ENCODE measurements around the gene ZFAND4. TPM values are rescaled to one million over a fixed set of nuclear protein-coding genes. Genes with fewer than 3 reads are reported as not detected.

ZFAND4 gene
- total and polyA plus RNA-seq, 2 experiments from 2014 or later, result 7.4 to 30.3 TPM

GRCh38 chr10:45596526-45596925, 76.0 kb downstream of the ZFAND4 start (continued):
- TF ChIP-seq ETS1 (IDR thresholded peaks at IDR 0.05) (no peak), POLR2AphosphoS5 (IDR thresholded peaks at IDR 0.05; ENCODE audit: low read depth) (no peak), EZH2 (IDR thresholded peaks at IDR 0.05; ENCODE audit: low read depth, unreplicated experiment) (no peak), STAT1 (IDR thresholded peaks at IDR 0.05; ENCODE audit: unreplicated experiment) (no peak)

GRCh38 chr10:45594276-45595157, 78.1 kb downstream of the ZFAND4 start:
- Mint-ChIP-seq H3K9me3 (no peaks in the 10 kb centered on the region), H3K27me3 (ENCODE audit: insufficient read depth, low read depth, poor library complexity) (peaks cover 16% of the 10 kb centered on the region), H3K36me3 (ENCODE audit: low read depth) (no peaks in the 10 kb centered on the region), H3K4me3 (peak overlapping the region; percentile 85), H3K27ac (peak overlapping the region; percentile 81; the same call in 1 of the 2 replicates), H3K4me1 (peaks cover 10% of the 10 kb centered on the region)
- Histone ChIP-seq H3F3A (replicated peaks; ENCODE audit: low read depth) (no peaks in the 10 kb centered on the region), H3K4me1 (ENCODE audit: insufficient read depth) (peaks cover 7% of the 10 kb centered on the region), H3K4me3 (peak overlapping the region; percentile 76), H3K27me3 (ENCODE audit: insufficient read depth) (0 out of 2 replicates have a peak, but pooled peaks cover 6% of the 10 kb centered on the region), H3K79me2 (replicated peaks; ENCODE audit: insufficient read depth) (peaks cover 43% of the 10 kb centered on the region), H3K4me2 (peak overlapping the region; percentile 83), H4K20me1 (replicated peaks; ENCODE audit: insufficient read depth) (peaks cover 8% of the 10 kb centered on the region; the same call in 1 of the 2 replicates), H3K36me3 (ENCODE audit: insufficient read depth) (no peaks in the 10 kb centered on the region), H2AFZ (peak overlapping the region; percentile 90), H3K27ac (ENCODE audit: low read depth) (no peak overlapping the region), H3K9me2 (ENCODE audit: insufficient read depth) (no peaks in the 10 kb centered on the region)
- peak; percentile 93 for ATAC-seq
- peak; percentile 91 for DNase-seq (ENCODE audit: low spot score)
- no peak for TF ChIP-seq EZH2phosphoT487 (IDR thresholded peaks at IDR 0.05; ENCODE audit: unreplicated experiment)
- peak; percentile 86 for TF ChIP-seq CREB1 (CRISPR knock-in tag; IDR thresholded peaks at IDR 0.05; ENCODE audit: low read depth)
- TF ChIP-seq POLR2AphosphoS5 (IDR thresholded peaks at IDR 0.05; ENCODE audit: low read depth), result peak; percentile 61
- no peak for TF ChIP-seq ZNF462 (CRISPR knock-in tag; IDR thresholded peaks at IDR 0.05)
- TF ChIP-seq CTCF (conservative IDR thresholded peaks at IDR 0.05; ENCODE audit: low read depth in 2 of 2), result 0 out of 4 replicates have a peak, but pooled peaks of 1 of the 2 experiments have one; percentile 6
- no peak for TF ChIP-seq ZNF331 (CRISPR knock-in tag; IDR thresholded peaks at IDR 0.05; ENCODE audit: low read depth)
- TF ChIP-seq REST (IDR thresholded peaks at IDR 0.05; ENCODE audit: unreplicated experiment), result no peak
- TF ChIP-seq NANOG (IDR thresholded peaks at IDR 0.05; ENCODE audit: borderline replicate concordance), result no peak
